ENCODE data around the gene ATG14. TPM values are rescaled to one million over a fixed set of nuclear protein-coding genes. Genes with fewer than 3 reads are reported as not detected.

ATG14 gene
- total RNA-seq, 1 experiment from 2014 or later, result 13.6 TPM

GRCh38 chr14:55449116-55449515, 37.5 kb upstream of the ATG14 start:
- H3K4me3 ChIP-seq, result no peak overlapping the region
- H3K9me3 ChIP-seq (ENCODE audit: insufficient read depth, low read depth), result no peaks in the 10 kb centered on the region
- ChIA-PET CTCF (interaction anchor here (0.6 kb wide), 1 partner anchor 151 kb away, joined by 3 read pairs; no protein-coding TSS in a partner anchor), POLR2A (ENCODE audit: unreplicated experiment) (no interaction called here)
- no peaks in the 10 kb centered on the region for H3K27me3 ChIP-seq (ENCODE audit: insufficient read depth, low read depth)
- no peaks in the 10 kb centered on the region for H3K79me2 ChIP-seq (ENCODE audit: low read depth)
- no peaks in the 10 kb centered on the region for H3K9me2 ChIP-seq (ENCODE audit: insufficient read depth)
- no peaks in the 10 kb centered on the region for H3K36me3 ChIP-seq (ENCODE audit: low read depth)
- H4K20me1 ChIP-seq (ENCODE audit: insufficient read depth), result no peaks in the 10 kb centered on the region
- H2AFZ ChIP-seq, result no peak overlapping the region
- intact Hi-C loops (cut with micrococcal nuclease; ENCODE audit: unreplicated experiment), result loop anchor here (2.0 to 10.0 kb wide), 3 partner anchors 158 to 250 kb away; no protein-coding TSS in a partner anchor
- peaks cover 33% of the 10 kb centered on the region for H3F3A ChIP-seq (ENCODE audit: insufficient read depth, low read depth)
- H3K4me2 ChIP-seq, result no peak overlapping the region
- TF ChIP-seq CTCF (conservative IDR thresholded peaks at IDR 0.05) (no peak), EZH2 (IDR thresholded peaks at IDR 0.05; ENCODE audit: low read depth) (no peak)
- no TSS peak for BruUV-seq (replicated peaks)
- peak overlapping the region; percentile 86 for H3K27ac ChIP-seq
- no peak for DNase-seq
- peaks cover 78% of the 10 kb centered on the region for H3K4me1 ChIP-seq (replicated peaks; ENCODE audit: insufficient read depth)

GRCh38 chr14:55448141-55448614, 36.5 kb upstream of the ATG14 start:
- H3K4me3 ChIP-seq, result no peak overlapping the region
- H3K79me2 ChIP-seq (ENCODE audit: low read depth), result no peaks in the 10 kb centered on the region
- DNase-seq, result peak; percentile 78 to 95
- H3K9me3 ChIP-seq (ENCODE audit: insufficient read depth, low read depth), result no peaks in the 10 kb centered on the region
- intact Hi-C loops (cut with micrococcal nuclease; ENCODE audit: unreplicated experiment), result loop anchor here (1.0 to 10.0 kb wide), 4 partner anchors 109 to 251 kb away; no protein-coding TSS in a partner anchor
- ChIA-PET CTCF (interaction anchor here (0.6 to 0.8 kb wide), 3 partner anchors 18 to 152 kb away, joined by 3 read pairs; no protein-coding TSS in a partner anchor), POLR2A (ENCODE audit: unreplicated experiment) (interaction anchor here (0.5 to 0.7 kb wide), 2 partner anchors 109 to 188 kb away, joined by 3 to 5 read pairs; no protein-coding TSS in a partner anchor)
- H4K20me1 ChIP-seq (ENCODE audit: insufficient read depth), result no peaks in the 10 kb centered on the region
- no TSS peak for BruUV-seq (replicated peaks)
- H3K27me3 ChIP-seq (ENCODE audit: insufficient read depth, low read depth), result no peaks in the 10 kb centered on the region
- H3K36me3 ChIP-seq (ENCODE audit: low read depth), result no peaks in the 10 kb centered on the region
- no peaks in the 10 kb centered on the region for H3K9me2 ChIP-seq (ENCODE audit: insufficient read depth)
- H3F3A ChIP-seq (ENCODE audit: insufficient read depth, low read depth), result peaks cover 24% of the 10 kb centered on the region
- TF ChIP-seq EZH2 (IDR thresholded peaks at IDR 0.05; ENCODE audit: low read depth), result no peak
- no peak for TF ChIP-seq CTCF (conservative IDR thresholded peaks at IDR 0.05)
- H3K27ac ChIP-seq, result peak overlapping the region; percentile 86
- H2AFZ ChIP-seq, result no peak overlapping the region
- H3K4me2 ChIP-seq, result peak overlapping the region; percentile 57
- peaks cover 68% of the 10 kb centered on the region for H3K4me1 ChIP-seq (replicated peaks; ENCODE audit: insufficient read depth)

GRCh38 chr14:55446833-55447232, 35.2 kb upstream of the ATG14 start:
- H3K4me2 ChIP-seq, result peak overlapping the region; percentile 57

More at GRCh38 chr14:55446833-55447232, 35.2 kb upstream of the ATG14 start:
- Histone ChIP-seq H3K27me3 (ENCODE audit: insufficient read depth, low read depth) (no peaks in the 10 kb centered on the region), H4K20me1 (ENCODE audit: insufficient read depth) (no peaks in the 10 kb centered on the region), H3K36me3 (ENCODE audit: low read depth) (no peaks in the 10 kb centered on the region), H3K9me3 (ENCODE audit: insufficient read depth, low read depth) (no peaks in the 10 kb centered on the region), H2AFZ (no peak overlapping the region; the same call in 1 of the 2 replicates), H3K4me3 (no peak overlapping the region), H3K27ac (peak overlapping the region; percentile 86), H3F3A (ENCODE audit: insufficient read depth, low read depth) (peaks cover 24% of the 10 kb centered on the region), H3K79me2 (ENCODE audit: low read depth) (no peaks in the 10 kb centered on the region), H3K9me2 (ENCODE audit: insufficient read depth) (no peaks in the 10 kb centered on the region), H3K4me1 (replicated peaks; ENCODE audit: insufficient read depth) (peaks cover 55% of the 10 kb centered on the region)
- TF ChIP-seq EZH2 (IDR thresholded peaks at IDR 0.05; ENCODE audit: low read depth) (no peak), CTCF (conservative IDR thresholded peaks at IDR 0.05) (no peak)
- ChIA-PET CTCF (interaction anchor here (0.6 to 1.9 kb wide), 6 partner anchors 19 to 973 kb away, joined by 3 to 14 read pairs (median 5); no protein-coding TSS in a partner anchor), POLR2A (ENCODE audit: unreplicated experiment) (interaction anchor here (0.6 kb wide), 1 partner anchor 893 kb away, joined by 5 read pairs; no protein-coding TSS in a partner anchor)
- intact Hi-C loops (cut with micrococcal nuclease; ENCODE audit: unreplicated experiment), result loop anchor here (1.0 to 10.0 kb wide), 4 partner anchors 133 to 893 kb away; partner anchors contain the start of gene KTN1
- no TSS peak for BruUV-seq (replicated peaks)
- DNase-seq, result no peak
